DND-41 (cell line): ENCODE measurements around the gene CD81.

Experiments used
- ATAC-seq: fragments of 200-7000 bp; cut with Tn5 transposase; 3 replicates; pipeline ENCODE4 v1.9.1; 2021; ENCODE audit warnings: low read depth; ENCODE audit not compliant: insufficient read depth
- DNase-seq: peaks from one replicate; pipeline ENCODE4 v3.0.0-alpha.2; 2020
- H2AFZ ChIP-seq: 2 replicates; pipeline ENCODE4 v1.6.0; 2012; ENCODE audit warnings: low read depth, low read length
- H3K27ac ChIP-seq: 2 replicates; pipeline ENCODE4 v1.5.1; 2012; ENCODE audit warnings: low read length, inconsistent platforms
- H3K27me3 ChIP-seq: fragments of 200-600 bp; sonication (generic); 2 replicates; pipeline ENCODE4 v1.6.0; 2012; ENCODE audit warnings: low read length, mild to moderate bottlenecking, inconsistent platforms; ENCODE audit not compliant: insufficient read depth, poor library complexity
- H3K36me3 ChIP-seq: 2 replicates; pipeline ENCODE4 v1.5.1; 2012; ENCODE audit warnings: low read length, inconsistent platforms; ENCODE audit not compliant: insufficient read depth
- H3K4me1 ChIP-seq: 2 replicates; pipeline ENCODE4 v1.5.1; 2012; ENCODE audit warnings: mild to moderate bottlenecking, low read length; ENCODE audit not compliant: insufficient read depth
- H3K4me2 ChIP-seq: 2 replicates; pipeline ENCODE4 v1.6.0; 2012; ENCODE audit warnings: mild to moderate bottlenecking, moderate library complexity, low read length, inconsistent platforms; ENCODE audit not compliant: insufficient read depth
- H3K4me3 ChIP-seq, 2 experiments: fragments of 200-600 bp in 1 of 2; shearing (Covaris generic) in 1 of 2; 2 replicates each; pipeline ENCODE4 v1.5.1; 2012 to 2016; ENCODE audit warnings: inconsistent platforms in 2 of 2, low read length in 2 of 2, mild to moderate bottlenecking in 2 of 2, low read depth in 1 of 2, moderate library complexity in 1 of 2
- H3K79me2 ChIP-seq: 2 replicates; pipeline ENCODE4 v1.6.0; 2012; ENCODE audit warnings: low read length, inconsistent platforms; ENCODE audit not compliant: insufficient read depth
- H3K9ac ChIP-seq: 2 replicates; pipeline ENCODE4 v1.6.0; 2012; ENCODE audit warnings: low read depth, mild to moderate bottlenecking, inconsistent platforms, low read length, moderate library complexity
- H3K9me3 ChIP-seq: 2 replicates; pipeline ENCODE4 v1.5.1; 2012; ENCODE audit warnings: low read length, moderate library complexity, mild to moderate bottlenecking, inconsistent platforms; ENCODE audit not compliant: insufficient read depth, severe bottlenecking
- H4K20me1 ChIP-seq: 2 replicates; pipeline ENCODE4 v1.6.0; 2012; ENCODE audit warnings: low read length; ENCODE audit not compliant: insufficient read depth
- CTCF ChIP-seq: IDR thresholded peaks from 2 replicates; pipeline ENCODE4 v1.5.1; 2012; ENCODE audit warnings: borderline replicate concordance, low read length, moderate library complexity, mild to moderate bottlenecking; ENCODE audit not compliant: poor library complexity, severe bottlenecking; ENCODE audit errors: extremely low read depth
- EZH2 ChIP-seq: IDR thresholded peaks from 3 replicates; pipeline ENCODE4 v1.6.1; 2012; ENCODE audit warnings: borderline replicate concordance, low read depth, mild to moderate bottlenecking, moderate library complexity, low read length, inconsistent platforms; ENCODE audit not compliant: severe bottlenecking

CD81 gene

GRCh38 chr11:2436521-2437031, 59.5 kb downstream of the CD81 start:
- no peaks in the 10 kb centered on the region for H3K79me2 ChIP-seq
- no peak for TF ChIP-seq CTCF
- TF ChIP-seq EZH2, result no peak
- no peaks in the 10 kb centered on the region for H3K9me3 ChIP-seq
- DNase-seq (no peak), ATAC-seq (no peak)
- H3K36me3 ChIP-seq, result no peaks in the 10 kb centered on the region
- H3K27me3 ChIP-seq, result no peaks in the 10 kb centered on the region
- H3K4me2 ChIP-seq, result no peak overlapping the region
- no peak overlapping the region for H2AFZ ChIP-seq
- no peak overlapping the region for H3K9ac ChIP-seq
- H4K20me1 ChIP-seq, result no peaks in the 10 kb centered on the region; the same call in 1 of the 2 replicates
- no peak overlapping the region for H3K27ac ChIP-seq
- no peaks in the 10 kb centered on the region for H3K4me1 ChIP-seq
- H3K4me3 ChIP-seq, result no peak overlapping the region

GRCh38 chr11:2437516-2437915, 60.4 kb downstream of the CD81 start:
- H2AFZ ChIP-seq, result no peak overlapping the region
- DNase-seq (no peak), ATAC-seq (no peak)
- no peak for TF ChIP-seq CTCF
- TF ChIP-seq EZH2, result no peak
- H3K9ac ChIP-seq, result no peak overlapping the region
- no peaks in the 10 kb centered on the region; the same call in 1 of the 2 replicates for H4K20me1 ChIP-seq
- no peaks in the 10 kb centered on the region for H3K9me3 ChIP-seq
- H3K27ac ChIP-seq, result no peak overlapping the region
- no peaks in the 10 kb centered on the region for H3K27me3 ChIP-seq
- no peaks in the 10 kb centered on the region for H3K79me2 ChIP-seq
- H3K36me3 ChIP-seq, result no peaks in the 10 kb centered on the region
- H3K4me1 ChIP-seq, result peaks cover 4% of the 10 kb centered on the region; the same call in 1 of the 2 replicates
- H3K4me2 ChIP-seq, result no peak overlapping the region
- no peak overlapping the region for H3K4me3 ChIP-seq

GRCh38 chr11:2439820-2440219, 62.7 kb downstream of the CD81 start:
- Histone ChIP-seq H3K4me1 (peaks cover 12% of the 10 kb centered on the region; the same call in 1 of the 2 replicates), H3K27me3 (no peaks in the 10 kb centered on the region)

More at GRCh38 chr11:2439820-2440219, 62.7 kb downstream of the CD81 start:
- Histone ChIP-seq H3K4me3 (no peak overlapping the region), H3K9me3 (no peaks in the 10 kb centered on the region), H2AFZ (no peak overlapping the region), H3K79me2 (no peaks in the 10 kb centered on the region), H3K4me2 (no peak overlapping the region), H3K36me3 (no peaks in the 10 kb centered on the region), H4K20me1 (no peaks in the 10 kb centered on the region; the same call in 1 of the 2 replicates), H3K27ac (no peak overlapping the region), H3K9ac (no peak overlapping the region)
- ATAC-seq, result no peak
- DNase-seq, result no peak
- no peak for TF ChIP-seq CTCF
- no peak for TF ChIP-seq EZH2
